GM12878 (cell line): Measurements from ENCODE around the gene PPP2R5B. TPM values are rescaled to one million over a fixed set of nuclear protein-coding genes. Genes with fewer than 3 reads are reported as not detected.

Experiments
- CEBPB ChIP-seq, 2 experiments: fragments of 150-350 bp in 1 of 2; IDR thresholded peaks; 2 replicates each; pipeline ENCODE4 v1.6.1; 2012 to 2014; ENCODE audit warnings: low read depth in 2 of 2, low read length in 2 of 2, borderline replicate concordance in 1 of 2, inconsistent platforms in 1 of 2
- CHD2 ChIP-seq: IDR thresholded peaks from 2 replicates; pipeline ENCODE4 v1.6.1; 2011; ENCODE audit warnings: low read depth, low read length, improper control_type of control experiment, borderline replicate concordance
- EP300 ChIP-seq, 2 experiments: fragments of 150-350 bp in 1 of 2; IDR thresholded peaks; 2 replicates each; pipeline ENCODE4 v1.6.1; 2011 to 2012; ENCODE audit warnings: low read depth in 2 of 2, low read length in 2 of 2, borderline replicate concordance in 1 of 2, improper control_type of control experiment in 1 of 2, inconsistent platforms in 1 of 2; ENCODE audit not compliant: control insufficient read depth in 1 of 2
- ETV6 ChIP-seq, 2 experiments: fragments of 450-650 bp in 1 of 2; IDR thresholded peaks in 1 of 2; conservative IDR thresholded peaks in 1 of 2; 2 replicates each; pipeline ENCODE4 v1.6.1; 2014; ENCODE audit warnings: antibody characterized with exemption in 1 of 2, borderline replicate concordance in 1 of 2, low read depth in 1 of 2, mild to moderate bottlenecking in 1 of 2, moderate library complexity in 1 of 2
- EZH2 ChIP-seq: IDR thresholded peaks from 2 replicates; pipeline ENCODE4 v1.6.1; 2012; ENCODE audit warnings: low read depth, mild to moderate bottlenecking, control low read depth, inconsistent platforms, low read length, borderline replicate concordance; ENCODE audit not compliant: control insufficient read depth
- JUNB ChIP-seq: IDR thresholded peaks from 2 replicates; pipeline ENCODE4 v1.6.1; 2016; ENCODE audit warnings: antibody characterized with exemption, mild to moderate bottlenecking
- MTA3 ChIP-seq: IDR thresholded peaks from 2 replicates; pipeline ENCODE4 v1.6.1; 2012; ENCODE audit warnings: low read length, inconsistent platforms, borderline replicate concordance
- NFYB ChIP-seq: IDR thresholded peaks from 2 replicates; pipeline ENCODE4 v1.6.1; 2011; ENCODE audit warnings: low read depth, mild to moderate bottlenecking, low read length, improper control_type of control experiment, moderate library complexity; ENCODE audit not compliant: insufficient read depth
- PAX8 ChIP-seq: fragments of 450-650 bp; IDR thresholded peaks from 2 replicates; pipeline ENCODE4 v1.6.1; 2017; ENCODE audit warnings: mild to moderate bottlenecking, moderate library complexity
- RAD21 ChIP-seq: IDR thresholded peaks from 2 replicates; pipeline ENCODE4 v1.6.1; 2011; ENCODE audit warnings: mild to moderate bottlenecking, low read depth, low read length, moderate library complexity; ENCODE audit not compliant: insufficient read depth
- RELA ChIP-seq: fragments of 450-650 bp; IDR thresholded peaks from 2 replicates; pipeline ENCODE4 v1.8.0; 2014; ENCODE audit warnings: borderline replicate concordance; ENCODE audit not compliant: partially characterized antibody
- RELB ChIP-seq: fragments of 450-650 bp; IDR thresholded peaks from 2 replicates; pipeline ENCODE4 v1.6.1; 2017; ENCODE audit warnings: low read depth, mild to moderate bottlenecking, moderate library complexity
- SUPT20H ChIP-seq: IDR thresholded peaks from 2 replicates; pipeline ENCODE4 v1.6.1; 2011; ENCODE audit warnings: low read depth, mild to moderate bottlenecking, low read length, moderate library complexity, borderline replicate concordance; ENCODE audit not compliant: control insufficient read depth
- SUZ12 ChIP-seq: fragments of 200-600 bp; sonication (generic); IDR thresholded peaks from one replicate; pipeline ENCODE4 v1.6.1; 2018; ENCODE audit warnings: antibody characterized with exemption, mild to moderate bottlenecking; ENCODE audit not compliant: unreplicated experiment
- USF1 ChIP-seq: IDR thresholded peaks from 2 replicates; pipeline ENCODE4 v1.6.1; 2011; ENCODE audit warnings: borderline replicate concordance, low read depth, mild to moderate bottlenecking, moderate library complexity, mixed read lengths, low read length; ENCODE audit not compliant: insufficient read depth; ENCODE audit errors: extremely low read length
- ZBTB11 ChIP-seq: fragments of 450-650 bp; formaldehyde crosslinking; IDR thresholded peaks from 2 replicates; pipeline ENCODE4 v1.5.0; 2022; ENCODE audit warnings: mild to moderate bottlenecking, missing genetic modification characterization
- polyA plus RNA-seq, 11 experiments: library from polyadenylated mRNA; depleted of rRNA in 4 of 11; unstranded in 6 of 11; stranded (reverse) in 5 of 11; fragments of >200 nt; fragmentation: Nextera tagmentation in 4 of 11; fragmentation: Illumina TruSeq in 1 of 11; extraction: Ambion mirVana in 4 of 11; extraction: Trizol in 1 of 11; gene quantifications; 1 replicate in 1 of 11; 2 replicates in 10 of 11; pipeline versions ENCODE4 v1.2.1 to v1.2.3, GENCODE V29; 2011 to 2016; ENCODE audit warnings: inconsistent platforms in 2 of 11, missing spikeins in 2 of 11, low read depth in 1 of 11
- total RNA-seq, 4 experiments: library from RNA; depleted of rRNA in 3 of 4; stranded (reverse); fragments of >200 nt in 3 of 4; fragmentation: Illumina TruSeq in 1 of 4; extraction: Trizol in 1 of 4; gene quantifications; 2 replicates each; pipeline versions ENCODE4 v1.2.1 to v1.2.3, GENCODE V29; 2013 to 2021
- TF ChIP-seq, protein P1 (sequence below): IDR thresholded peaks from 2 replicates; pipeline ENCODE4 v1.6.1; 2011; ENCODE audit warnings: low read depth, low read length, improper control_type of control experiment, borderline replicate concordance
- TF ChIP-seq, protein P2 (sequence below): fragments of 450-650 bp; IDR thresholded peaks from 2 replicates; pipeline ENCODE4 v1.6.1; 2016; ENCODE audit warnings: mild to moderate bottlenecking

Gene PPP2R5B
- total and polyA plus RNA-seq, 10 of the 15 experiments (the other 5 are each of a cell fraction or from before 2014, with no cell fraction given) = 0.08 to 6.7 (median 2.0) TPM

DNA sequence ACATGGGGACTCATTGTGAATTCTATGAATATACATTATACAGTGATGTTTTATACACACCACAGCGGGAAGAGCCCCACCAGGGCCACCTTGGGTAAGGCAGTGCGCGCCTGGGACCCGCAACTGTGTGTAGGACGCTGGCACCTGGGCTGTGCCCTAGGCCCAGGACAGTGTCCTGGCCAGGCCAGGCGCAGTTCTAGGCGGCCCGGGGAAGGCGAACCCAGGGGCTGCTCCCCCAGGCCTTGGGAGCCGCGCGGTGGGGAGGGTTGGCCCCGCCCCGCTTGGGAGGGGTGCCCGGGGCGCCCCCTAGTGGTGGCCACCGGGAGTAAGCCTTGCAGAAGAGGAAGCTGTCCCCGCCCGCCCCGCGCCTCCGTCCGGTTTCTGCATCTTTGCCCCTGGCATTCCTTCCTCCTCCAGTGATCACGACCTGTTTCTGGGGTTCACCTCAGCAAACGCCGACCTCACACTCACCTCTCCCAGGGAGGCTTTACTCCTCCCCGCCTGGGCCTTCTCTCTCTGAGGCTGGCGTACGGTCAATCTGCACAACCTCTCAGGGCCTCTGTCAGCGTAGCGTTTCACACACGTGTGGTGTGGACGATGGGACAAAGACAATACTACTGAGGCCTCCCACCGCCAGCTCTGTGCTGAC is 36.6 kb upstream of the PPP2R5B start (continued):
- no peak for TF ChIP-seq ZBTB11
- TF ChIP-seq RELB = no peak
- TF ChIP-seq RELA = peak; percentile 18
- no peak for TF ChIP-seq CHD2
- TF ChIP-seq RAD21 = peak; percentile 42
- no peak for TF ChIP-seq EZH2
- no peak for TF ChIP-seq PAX8
- TF ChIP-seq JUNB = no peak
- no peak for TF ChIP-seq SUZ12
- TF ChIP-seq EP300 (IDR thresholded peaks at IDR 0.05; ENCODE audit: borderline replicate concordance in 1 of 2, control insufficient read depth in 1 of 2, low read depth in 2 of 2, low read length in 2 of 2) = no peak
- TF ChIP-seq NFYB = no peak
- no peak for TF ChIP-seq USF1
- TF ChIP-seq, protein P1, sequence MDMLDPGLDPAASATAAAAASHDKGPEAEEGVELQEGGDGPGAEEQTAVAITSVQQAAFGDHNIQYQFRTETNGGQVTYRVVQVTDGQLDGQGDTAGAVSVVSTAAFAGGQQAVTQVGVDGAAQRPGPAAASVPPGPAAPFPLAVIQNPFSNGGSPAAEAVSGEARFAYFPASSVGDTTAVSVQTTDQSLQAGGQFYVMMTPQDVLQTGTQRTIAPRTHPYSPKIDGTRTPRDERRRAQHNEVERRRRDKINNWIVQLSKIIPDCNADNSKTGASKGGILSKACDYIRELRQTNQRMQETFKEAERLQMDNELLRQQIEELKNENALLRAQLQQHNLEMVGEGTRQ = no peak
- TF ChIP-seq CEBPB (IDR thresholded peaks at IDR 0.05; ENCODE audit: borderline replicate concordance in 1 of 2, low read depth in 2 of 2, low read length in 2 of 2) = no peak
- TF ChIP-seq, protein P2, sequence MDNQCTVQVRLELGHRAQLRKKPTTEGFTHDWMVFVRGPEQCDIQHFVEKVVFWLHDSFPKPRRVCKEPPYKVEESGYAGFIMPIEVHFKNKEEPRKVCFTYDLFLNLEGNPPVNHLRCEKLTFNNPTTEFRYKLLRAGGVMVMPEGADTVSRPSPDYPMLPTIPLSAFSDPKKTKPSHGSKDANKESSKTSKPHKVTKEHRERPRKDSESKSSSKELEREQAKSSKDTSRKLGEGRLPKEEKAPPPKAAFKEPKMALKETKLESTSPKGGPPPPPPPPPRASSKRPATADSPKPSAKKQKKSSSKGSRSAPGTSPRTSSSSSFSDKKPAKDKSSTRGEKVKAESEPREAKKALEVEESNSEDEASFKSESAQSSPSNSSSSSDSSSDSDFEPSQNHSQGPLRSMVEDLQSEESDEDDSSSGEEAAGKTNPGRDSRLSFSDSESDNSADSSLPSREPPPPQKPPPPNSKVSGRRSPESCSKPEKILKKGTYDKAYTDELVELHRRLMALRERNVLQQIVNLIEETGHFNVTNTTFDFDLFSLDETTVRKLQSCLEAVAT = peak; percentile 69
- TF ChIP-seq SUPT20H = no peak
- no peak for TF ChIP-seq ETV6 (conservative IDR thresholded peaks at IDR 0.05 in 1 of 2, IDR thresholded peaks at IDR 0.05 in 1 of 2; ENCODE audit: borderline replicate concordance in 1 of 2, low read depth in 1 of 2)
- TF ChIP-seq MTA3 = no peak
